H9 (cell line): ENCODE data around the gene MX1. TPM values are rescaled to one million over a fixed set of nuclear protein-coding genes. Genes with fewer than 3 reads are reported as not detected.

Experiments used
- DNase-seq: peaks from one replicate; pipeline ENCODE4 v3.0.0-alpha.2; 2017
- H2AFZ ChIP-seq: one replicate; pipeline ENCODE4 v1.6.1; 2013; ENCODE audit warnings: mild to moderate bottlenecking, low read length, control low read depth, moderate library complexity
- H2AK5ac ChIP-seq: 2 replicates; pipeline ENCODE4 v1.6.1; 2013; ENCODE audit warnings: low read length, control low read depth, mixed read lengths; ENCODE audit not compliant: insufficient read length
- H2BK120ac ChIP-seq: one replicate; pipeline ENCODE4 v1.6.1; 2013; ENCODE audit warnings: low read depth, mild to moderate bottlenecking, low read length, control low read depth, inconsistent platforms; ENCODE audit not compliant: poor library complexity, severe bottlenecking
- H2BK12ac ChIP-seq: 2 replicates; pipeline ENCODE4 v1.6.1; 2013; ENCODE audit warnings: low read length, control low read depth, mixed read lengths, low read depth; ENCODE audit not compliant: insufficient read length
- H2BK15ac ChIP-seq: 2 replicates; pipeline ENCODE4 v1.6.1; 2013; ENCODE audit warnings: low read depth, low read length, control low read depth
- H2BK20ac ChIP-seq: one replicate; pipeline ENCODE4 v1.6.1; 2013; ENCODE audit warnings: low read depth, mild to moderate bottlenecking, low read length, control low read depth, inconsistent platforms; ENCODE audit not compliant: poor library complexity, severe bottlenecking
- H2BK5ac ChIP-seq: 2 replicates; pipeline ENCODE4 v1.6.1; 2013; ENCODE audit warnings: low read length, control low read depth, mixed read lengths; ENCODE audit not compliant: insufficient read length
- H3K14ac ChIP-seq: 2 replicates; pipeline ENCODE4 v1.6.1; 2013; ENCODE audit warnings: low read length, control low read depth; ENCODE audit not compliant: insufficient read depth
- H3K18ac ChIP-seq: 2 replicates; pipeline ENCODE4 v1.6.1; 2013; ENCODE audit warnings: low read depth, mild to moderate bottlenecking, mixed read lengths, low read length, control low read depth; ENCODE audit not compliant: insufficient read length
- H3K23ac ChIP-seq: 2 replicates; pipeline ENCODE4 v1.6.1; 2013; ENCODE audit warnings: low read length, control low read depth, mixed read lengths, low read depth; ENCODE audit not compliant: insufficient read length
- H3K23me2 ChIP-seq: 2 replicates; pipeline ENCODE4 v1.6.1; 2013; ENCODE audit warnings: low read depth, mild to moderate bottlenecking, mixed read lengths, low read length, control low read depth; ENCODE audit not compliant: insufficient read length, poor library complexity, severe bottlenecking
- H3K27ac ChIP-seq: 2 replicates; pipeline ENCODE4 v1.5.1; 2013; ENCODE audit warnings: low read length, control low read depth, mixed read lengths, low read depth; ENCODE audit not compliant: insufficient read length
- H3K27me3 ChIP-seq: 2 replicates; pipeline ENCODE4 v1.6.1; 2013; ENCODE audit warnings: low read length, control low read depth, inconsistent platforms; ENCODE audit not compliant: insufficient read depth
- H3K4ac ChIP-seq: 2 replicates; pipeline ENCODE4 v1.6.1; 2013; ENCODE audit warnings: low read depth, mild to moderate bottlenecking, control low read depth, inconsistent platforms, low read length, moderate library complexity
- H3K4me1 ChIP-seq: 2 replicates; pipeline ENCODE4 v1.6.1; 2013; ENCODE audit warnings: low read length, control low read depth, inconsistent platforms; ENCODE audit not compliant: insufficient read depth
- H3K4me2 ChIP-seq: 2 replicates; pipeline ENCODE4 v1.6.1; 2013; ENCODE audit warnings: low read length, control low read depth, mixed read lengths; ENCODE audit not compliant: insufficient read length, insufficient read depth
- H3K56ac ChIP-seq: 2 replicates; pipeline ENCODE4 v1.6.1; 2013; ENCODE audit warnings: low read depth, mild to moderate bottlenecking, mixed read lengths, low read length, control low read depth; ENCODE audit not compliant: insufficient read length
- H3K79me1 ChIP-seq: 2 replicates; pipeline ENCODE4 v1.6.1; 2013; ENCODE audit warnings: low read depth, mild to moderate bottlenecking, moderate library complexity, low read length, control low read depth, inconsistent platforms; ENCODE audit not compliant: insufficient read depth, poor library complexity, severe bottlenecking
- H3K79me2 ChIP-seq: 2 replicates; pipeline ENCODE4 v1.6.1; 2013; ENCODE audit warnings: low read length, control low read depth, inconsistent platforms; ENCODE audit not compliant: insufficient read depth
- H3K9ac ChIP-seq: 2 replicates; pipeline ENCODE4 v1.6.1; 2013; ENCODE audit warnings: low read length, control low read depth, mixed read lengths; ENCODE audit not compliant: insufficient read length; ENCODE audit errors: extremely low read depth
- H3K9me3 ChIP-seq: one replicate; pipeline ENCODE4 v1.6.1; 2013; ENCODE audit warnings: low read depth, low read length, inconsistent platforms; ENCODE audit not compliant: control insufficient read depth
- H3T11ph ChIP-seq: one replicate; pipeline ENCODE4 v1.6.1; 2013; ENCODE audit warnings: mild to moderate bottlenecking, low read length, control low read depth, inconsistent platforms
- H4K20me1 ChIP-seq: one replicate; pipeline ENCODE4 v1.6.1; 2013; ENCODE audit not compliant: control insufficient read depth, insufficient read length, insufficient read depth
- H4K5ac ChIP-seq: 2 replicates; pipeline ENCODE4 v1.6.1; 2013; ENCODE audit warnings: low read depth, mild to moderate bottlenecking, mixed read lengths, low read length, control low read depth; ENCODE audit not compliant: insufficient read length
- H4K8ac ChIP-seq: replicated peaks from 2 replicates; pipeline ENCODE4 v1.6.1; 2013; ENCODE audit warnings: low read length, control low read depth, mixed read lengths, low read depth; ENCODE audit not compliant: insufficient read length
- H4K91ac ChIP-seq: 2 replicates; pipeline ENCODE4 v1.6.1; 2013; ENCODE audit warnings: low read depth, mild to moderate bottlenecking, moderate library complexity, mixed read lengths, low read length, control low read depth; ENCODE audit not compliant: insufficient read length
- H3K27ac Mint-ChIP-seq, 3 experiments: 2 replicates in 2 of 3; 3 replicates in 1 of 3; pipeline ENCODE4 v1.8.0; 2020 to 2021; ENCODE audit warnings: mixed read lengths in 3 of 3, mild to moderate bottlenecking in 1 of 3, moderate library complexity in 1 of 3
- H3K27me3 Mint-ChIP-seq: 2 replicates; pipeline ENCODE4 v1.8.0; 2021; ENCODE audit warnings: low read depth, mild to moderate bottlenecking, moderate library complexity, mixed read lengths
- H3K36me3 Mint-ChIP-seq, 3 experiments: 2 replicates in 2 of 3; 3 replicates in 1 of 3; pipeline ENCODE4 v1.8.0; 2020 to 2021; ENCODE audit warnings: low read depth in 3 of 3, mixed read lengths in 3 of 3; ENCODE audit not compliant: insufficient read depth in 1 of 3
- H3K4me1 Mint-ChIP-seq, 2 experiments: 2 replicates each; pipeline ENCODE4 v1.8.0; 2020; ENCODE audit warnings: mixed read lengths in 2 of 2
- H3K4me3 Mint-ChIP-seq, 2 experiments: 2 replicates in 1 of 2; 3 replicates in 1 of 2; pipeline ENCODE4 v1.8.0; 2020 to 2021; ENCODE audit warnings: mild to moderate bottlenecking in 2 of 2, mixed read lengths in 2 of 2, moderate library complexity in 1 of 2
- H3K9me3 Mint-ChIP-seq, 2 experiments: 2 replicates in 1 of 2; 3 replicates in 1 of 2; pipeline ENCODE4 v1.8.0; 2020; ENCODE audit warnings: mild to moderate bottlenecking in 2 of 2, mixed read lengths in 2 of 2, moderate library complexity in 1 of 2
- WGBS: extraction: QIAGEN DNeasy Blood & Tissue Kit; methylation state at CpG from one replicate; pipeline ENCODE4 v1.1.7; 2013; ENCODE audit warnings: missing lambda C conversion rate, low lambda C conversion rate, mixed read lengths; ENCODE audit not compliant: insufficient read length; ENCODE audit errors: extremely low coverage; 5-methylcytosine and 5-hydroxymethylcytosine counted together
- total RNA-seq: library from RNA; stranded (reverse); gene quantifications from 2 replicates; pipeline ENCODE4 v1.2.1, GENCODE V29; 2021
- TF ChIP-seq, protein P1 (sequence below): fragments of 200-600 bp; sonication (generic); conservative IDR thresholded peaks from 3 replicates; pipeline ENCODE4 v1.8.0; 2021; ENCODE audit warnings: antibody characterized with exemption, mild to moderate bottlenecking

The MX1 gene
- total RNA-seq, 1 experiment from 2014 or later, result 6.3 TPM

- Histone ChIP-seq H3K9ac (no peak overlapping the region), H3K79me2 (no peaks in the 10 kb centered on the region), H4K91ac (no peak overlapping the region), H3K27me3 (peaks cover 10% of the 10 kb centered on the region; the same call in 1 of the 2 replicates), H3K4me1 (no peaks in the 10 kb centered on the region; the same call in 1 of the 2 replicates), H3K23me2 (peaks cover 13% of the 10 kb centered on the region), H2AK5ac (no peak overlapping the region), H3K27ac (no peak overlapping the region), H3T11ph (no peak overlapping the region), H3K18ac (no peak overlapping the region), H4K5ac (no peak overlapping the region), H3K4ac (no peak overlapping the region), H4K8ac (no peak overlapping the region), H3K14ac (peak overlapping the region; percentile 36; the same call in 1 of the 2 replicates), H2BK12ac (no peak overlapping the region), H3K56ac (no peak overlapping the region), H2BK5ac (no peak overlapping the region), H3K9me3 (no peaks in the 10 kb centered on the region), H4K20me1 (no peaks in the 10 kb centered on the region), H3K4me2 (peak overlapping the region; percentile 66), H2BK15ac (no peak overlapping the region), H3K23ac (no peak overlapping the region), H2BK120ac (no peak overlapping the region), H2BK20ac (no peak overlapping the region), H2AFZ (no peak overlapping the region), H3K79me1 (no peaks in the 10 kb centered on the region)
- Mint-ChIP-seq H3K27me3 (peaks cover 43% of the 10 kb centered on the region), H3K4me1 (peaks cover 28 to 29% of the 10 kb centered on the region in 2 experiments), H3K4me3 (peak overlapping the region; percentile 75 to 78), H3K27ac (no peak overlapping the region), H3K36me3 (no peaks in the 10 kb centered on the region), H3K9me3 (no peaks in the 10 kb centered on the region)
- no CpG with 5 or more reads among the region's 28 CpGs for WGBS
- TF ChIP-seq, protein P1, sequence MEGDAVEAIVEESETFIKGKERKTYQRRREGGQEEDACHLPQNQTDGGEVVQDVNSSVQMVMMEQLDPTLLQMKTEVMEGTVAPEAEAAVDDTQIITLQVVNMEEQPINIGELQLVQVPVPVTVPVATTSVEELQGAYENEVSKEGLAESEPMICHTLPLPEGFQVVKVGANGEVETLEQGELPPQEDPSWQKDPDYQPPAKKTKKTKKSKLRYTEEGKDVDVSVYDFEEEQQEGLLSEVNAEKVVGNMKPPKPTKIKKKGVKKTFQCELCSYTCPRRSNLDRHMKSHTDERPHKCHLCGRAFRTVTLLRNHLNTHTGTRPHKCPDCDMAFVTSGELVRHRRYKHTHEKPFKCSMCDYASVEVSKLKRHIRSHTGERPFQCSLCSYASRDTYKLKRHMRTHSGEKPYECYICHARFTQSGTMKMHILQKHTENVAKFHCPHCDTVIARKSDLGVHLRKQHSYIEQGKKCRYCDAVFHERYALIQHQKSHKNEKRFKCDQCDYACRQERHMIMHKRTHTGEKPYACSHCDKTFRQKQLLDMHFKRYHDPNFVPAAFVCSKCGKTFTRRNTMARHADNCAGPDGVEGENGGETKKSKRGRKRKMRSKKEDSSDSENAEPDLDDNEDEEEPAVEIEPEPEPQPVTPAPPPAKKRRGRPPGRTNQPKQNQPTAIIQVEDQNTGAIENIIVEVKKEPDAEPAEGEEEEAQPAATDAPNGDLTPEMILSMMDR, result 0 out of 3 replicates have a peak, but pooled peaks have one; percentile 23
- no peak for DNase-seq
Measured at GRCh38 chr21:41508415-41509144, 82.5 kb downstream of the MX1 start.

Other genes with a start within 250 kb of the MX1 start
- 4.0 and 5.0 TPM in 2 replicates for gene FAM3B, start 109.4 kb upstream of the MX1 start, total RNA-seq
- 1.8 and 1.9 TPM in 2 replicates for gene MX2, start 64.2 kb upstream of the MX1 start, total RNA-seq
- gene TMPRSS2, start 81.9 kb downstream of the MX1 start, total RNA-seq, result 10.2 and 12.1 TPM in 2 replicates